Lower leg skin (tissue), 3 donors: ENCODE measurements around the gene RUNX2.

Source experiments
- CTCF ChIP-seq, 3 donors: fragments of 450-650 bp; IDR thresholded peaks; one replicate each; pipeline ENCODE4 v1.5.1; 2016; ENCODE audit warnings: antibody characterized with exemption in 3 of 3, mild to moderate bottlenecking in 3 of 3, moderate library complexity in 2 of 3
- POLR2A ChIP-seq, 2 donors: fragments of 450-650 bp; IDR thresholded peaks; one replicate each; pipeline ENCODE4 v1.6.1; 2016 to 2017; ENCODE audit warnings: antibody characterized with exemption in 2 of 2, mild to moderate bottlenecking in 1 of 2, moderate library complexity in 1 of 2

DNA sequence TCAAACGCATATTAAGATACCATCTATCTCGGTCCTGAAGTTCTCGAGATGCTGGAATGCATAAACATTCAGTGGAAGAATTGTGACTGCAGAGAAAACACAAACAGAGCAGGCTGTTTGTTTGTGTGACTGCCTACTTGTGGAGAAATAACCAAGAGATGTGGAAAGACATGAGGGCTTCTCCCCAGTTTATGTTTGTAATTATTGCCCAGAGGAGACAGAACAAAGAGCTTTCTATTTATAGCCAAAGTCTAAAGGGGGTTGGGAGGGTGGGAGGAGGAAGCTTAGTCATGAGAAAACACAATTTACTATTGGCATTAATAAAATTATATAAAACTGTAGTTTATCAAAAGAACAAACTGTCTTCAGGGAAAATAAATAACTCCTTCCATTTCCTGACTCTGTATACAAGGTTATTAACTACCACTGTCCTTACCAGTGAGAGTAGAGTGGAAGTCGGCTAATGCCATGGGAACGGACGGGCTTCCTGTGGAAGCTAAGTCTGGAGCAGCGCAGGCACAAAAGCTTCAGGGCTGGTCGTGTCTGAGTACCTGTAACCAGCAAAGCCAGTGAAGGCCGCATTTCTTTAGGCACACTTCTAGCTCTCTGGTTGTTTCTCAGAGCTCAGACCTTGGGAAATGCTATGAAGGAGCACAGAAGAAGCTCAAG is 249.8 kb downstream of the RUNX2 start:
- TF ChIP-seq CTCF (IDR thresholded peaks at IDR 0.05) (no peak), POLR2A (IDR thresholded peaks at IDR 0.05) (no peak)
